Caki2 (cell line): ENCODE data around the gene CDC16. TPM values are rescaled to one million over a fixed set of nuclear protein-coding genes. Genes with fewer than 3 reads are reported as not detected.
"Not testable (repeated sequence)": the region's sequence is repeated elsewhere in the genome, so short reads cannot be mapped to it uniquely, and the experiment has no call there.

Source experiments
- DNase-seq: peaks from one replicate; pipeline ENCODE4 v3.0.0-alpha.2; 2015; ENCODE audit warnings: low read depth
- in situ Hi-C: cut with HindIII; loops from 2 replicates; pipeline ENCODE4 v1.10.0; 2016; ENCODE audit warnings: low sequenced_read_pairs, low pct_unique_long_range_greater_than_20kb, mixed read lengths
- total RNA-seq: library from RNA; depleted of rRNA; stranded (reverse); fragments of >200 nt; shearing (Covaris generic); gene quantifications from 2 replicates; pipeline ENCODE4 v1.2.3, GENCODE V29; 2014; ENCODE audit warnings: low replicate concordance

CDC16 gene
- total RNA-seq, 1 experiment from 2014 or later = 41.8 TPM

DNA sequence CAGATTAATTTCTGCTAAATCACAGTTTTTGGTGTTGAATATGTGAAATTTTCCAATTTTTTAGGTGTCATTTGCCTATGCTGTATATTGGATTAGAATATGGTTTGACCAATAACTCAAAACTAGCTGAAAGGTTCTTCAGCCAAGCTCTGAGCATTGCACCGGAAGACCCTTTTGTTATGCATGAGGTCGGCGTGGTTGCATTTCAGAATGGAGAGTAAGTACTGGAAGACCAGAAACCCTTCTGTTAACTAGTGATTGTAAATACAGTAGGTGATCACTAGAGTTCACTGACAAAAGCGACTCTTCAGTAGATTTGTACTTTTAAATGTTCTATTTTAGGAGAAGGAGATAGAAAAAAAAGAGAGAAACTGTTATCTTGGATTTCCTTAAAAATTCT lies 22.3 kb downstream of the CDC16 start:
- in situ Hi-C loops = no loop called here
- no peak for DNase-seq

DNA sequence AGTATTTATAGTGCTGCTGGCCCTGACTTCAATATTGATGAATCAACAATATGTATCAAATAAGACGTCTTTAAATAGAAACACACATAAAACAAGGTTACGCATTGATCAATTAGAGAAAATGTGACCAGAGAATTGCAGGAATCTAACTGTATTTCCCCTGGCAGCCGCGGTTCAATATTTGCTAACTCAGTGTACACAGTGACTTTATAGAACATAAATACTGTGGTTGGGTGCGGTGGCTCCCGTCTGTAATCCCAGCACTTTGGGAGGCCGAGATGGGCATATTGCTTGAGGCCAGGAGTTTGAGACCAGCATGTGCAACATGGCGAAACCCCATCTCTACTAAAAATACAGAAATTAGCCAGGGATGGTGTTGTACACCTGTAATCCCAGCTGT lies 23.9 kb downstream of the CDC16 start:
- DNase-seq = no peak
- in situ Hi-C loops = no loop called here

DNA sequence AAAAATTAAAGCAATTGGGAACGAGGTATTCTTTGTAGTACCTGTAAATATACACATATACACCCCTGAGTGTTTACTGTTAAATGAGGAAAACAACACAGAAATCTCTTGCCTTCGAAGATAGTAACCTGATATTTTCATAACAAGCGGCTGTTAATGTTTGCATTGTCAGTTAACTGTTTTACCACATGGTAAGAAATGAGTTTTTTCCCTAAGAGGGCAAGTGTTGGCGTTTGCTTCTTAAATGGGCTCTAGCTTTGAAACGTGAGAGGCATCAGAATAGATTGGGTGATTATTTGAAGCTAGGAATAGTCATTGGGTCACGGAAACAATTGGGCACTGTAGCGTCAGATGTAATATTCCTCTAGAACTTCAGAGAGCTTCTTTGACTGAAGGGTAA lies 24.7 kb downstream of the CDC16 start:
- in situ Hi-C loops = no loop called here
- DNase-seq = no peak

DNA sequence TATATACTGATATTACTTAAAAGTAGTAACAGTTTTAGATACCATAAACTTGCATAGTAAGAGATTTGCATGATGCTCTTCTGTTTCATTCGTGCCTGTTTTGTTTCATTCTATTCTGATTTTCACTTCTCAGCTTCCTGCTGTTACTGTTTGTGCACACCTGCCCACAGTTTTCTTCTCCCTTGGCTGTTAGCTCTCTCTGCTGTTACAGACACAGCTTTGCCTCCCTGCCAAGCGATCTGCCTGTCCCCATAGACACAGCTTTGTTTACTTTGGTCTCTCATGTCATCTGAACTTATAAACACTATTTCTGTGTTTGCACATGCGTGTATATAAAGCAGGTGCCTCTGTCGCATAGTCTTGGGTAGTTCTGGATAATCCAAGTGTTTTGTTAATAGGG lies 25.3 kb downstream of the CDC16 start:
- in situ Hi-C loops = no loop called here
- DNase-seq = no peak

DNA sequence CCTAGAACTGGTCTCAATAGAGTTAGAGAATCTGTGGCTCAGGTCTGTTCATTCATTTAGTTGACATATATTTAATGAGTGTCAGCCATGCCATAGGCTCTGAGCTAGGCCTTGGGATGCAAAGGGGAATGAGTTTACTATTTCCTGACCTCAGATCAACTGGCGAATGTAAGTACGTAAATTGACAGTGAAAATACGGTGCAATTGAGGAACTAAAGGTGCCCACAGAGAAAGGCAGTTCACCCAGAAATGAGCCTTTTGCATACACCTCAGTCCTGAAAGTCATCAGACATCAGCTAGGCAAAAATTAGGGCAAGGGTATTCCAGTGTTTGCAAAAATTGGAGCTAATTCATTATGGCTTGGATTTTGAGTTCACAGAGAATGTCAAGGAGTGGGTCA lies 26.1 kb downstream of the CDC16 start:
- in situ Hi-C loops = no loop called here
- no peak for DNase-seq

DNA sequence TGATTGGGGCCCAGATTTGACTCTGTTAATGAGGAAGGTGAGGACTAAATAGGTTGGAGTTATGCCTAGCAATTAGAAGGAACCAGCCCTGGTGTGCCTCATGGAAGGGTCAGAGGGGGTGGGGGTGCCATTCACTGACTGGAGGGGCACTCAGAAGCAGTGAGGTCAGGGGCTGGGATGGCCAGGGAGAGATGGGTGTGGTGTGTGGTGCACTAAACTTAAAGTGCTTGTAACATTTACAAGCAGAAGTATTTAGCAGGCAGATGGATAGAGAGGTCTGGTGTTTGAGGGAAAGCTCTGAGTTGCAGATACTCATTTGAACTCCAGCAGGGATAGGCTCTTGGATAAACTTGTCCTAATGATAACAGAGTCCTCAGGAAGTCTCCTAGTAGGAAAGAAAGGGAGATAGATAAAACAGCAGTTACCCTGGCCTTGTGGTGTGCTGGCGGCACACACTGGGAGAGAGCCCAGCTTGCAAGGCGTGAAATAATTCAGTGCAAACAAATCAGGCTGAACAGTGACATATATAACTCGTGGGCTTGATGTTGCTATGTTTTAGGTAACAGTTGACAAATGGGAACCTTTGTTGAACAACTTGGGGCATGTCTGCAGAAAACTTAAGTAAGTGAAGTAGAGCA lies 26.8 kb downstream of the CDC16 start:
- DNase-seq = no peak
- in situ Hi-C loops = no loop called here

DNA sequence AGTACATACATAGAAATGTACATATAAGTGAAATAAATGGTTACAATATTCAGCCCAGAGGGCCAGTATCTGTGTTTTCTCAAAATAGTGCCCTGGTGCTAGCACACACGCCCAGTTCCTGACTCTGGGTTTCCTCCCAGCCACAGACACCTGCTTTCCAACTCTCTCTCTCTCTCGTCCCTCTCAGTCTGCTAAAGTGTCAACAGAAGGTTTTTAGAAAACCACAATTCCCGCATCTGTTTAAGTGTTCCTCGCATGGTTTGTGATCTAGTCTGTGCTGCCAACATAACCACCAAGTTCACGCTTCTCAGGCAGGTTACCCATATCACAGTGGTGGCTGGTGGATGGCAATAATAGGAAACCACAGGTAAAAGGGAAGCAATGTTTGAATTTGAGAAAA lies 28.9 kb downstream of the CDC16 start:
- no peak for DNase-seq
- in situ Hi-C loops = no loop called here

DNA sequence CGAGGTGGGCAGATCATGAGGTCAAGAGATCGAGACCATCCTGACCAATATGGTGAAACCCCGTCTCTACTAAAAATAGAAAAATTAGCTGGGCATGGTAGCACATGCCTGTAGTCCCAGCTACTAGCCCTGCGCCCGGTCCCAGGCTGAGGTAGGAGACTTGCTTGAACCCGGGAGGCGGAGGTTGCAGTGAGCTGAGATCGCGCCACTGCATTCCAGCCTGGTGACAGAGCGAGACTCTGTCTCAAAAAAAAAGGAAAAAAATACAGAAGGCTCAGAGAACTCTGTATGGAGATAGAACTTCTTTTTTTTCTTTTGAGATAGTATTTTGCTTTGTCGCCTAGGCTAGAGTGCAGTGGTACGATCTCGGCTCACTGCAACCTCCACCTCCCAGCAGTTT lies 29.6 kb downstream of the CDC16 start:
- DNase-seq, in situ Hi-C loops: not testable (repeated sequence)

DNA sequence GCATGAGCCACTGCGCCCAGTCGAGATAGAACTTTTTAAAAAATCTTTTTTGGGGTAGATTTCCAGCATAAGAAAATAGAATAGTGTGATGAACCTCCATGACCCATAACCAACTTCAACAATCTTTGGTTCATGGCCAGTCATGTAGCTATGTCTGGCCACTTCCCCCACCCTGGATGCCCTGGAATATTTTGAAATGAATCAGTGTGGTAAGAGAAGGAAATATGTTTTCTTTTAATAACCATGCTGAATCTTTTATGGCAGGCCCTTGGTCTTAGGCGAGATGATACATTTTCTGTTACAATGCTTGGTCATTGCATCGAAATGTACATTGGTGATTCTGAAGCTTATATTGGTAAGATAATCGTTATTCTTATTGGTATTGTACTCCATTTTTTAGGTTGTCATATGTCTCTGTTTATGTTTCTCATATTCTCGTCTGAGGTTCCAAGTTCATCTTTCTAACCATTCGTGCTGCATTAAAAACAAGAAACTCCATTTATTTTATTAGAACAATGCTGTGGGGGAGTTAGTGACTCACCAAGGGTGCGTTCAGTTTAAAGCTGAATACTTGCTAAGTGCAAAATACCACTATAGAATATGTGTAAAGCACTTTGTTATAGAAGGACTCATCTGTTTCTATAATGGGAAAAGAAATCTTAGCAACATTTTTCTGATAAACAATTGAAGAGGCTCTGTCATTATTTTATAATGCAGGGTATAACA lies 30.4 kb downstream of the CDC16 start:
- in situ Hi-C loops = no loop called here
- DNase-seq = no peak

DNA sequence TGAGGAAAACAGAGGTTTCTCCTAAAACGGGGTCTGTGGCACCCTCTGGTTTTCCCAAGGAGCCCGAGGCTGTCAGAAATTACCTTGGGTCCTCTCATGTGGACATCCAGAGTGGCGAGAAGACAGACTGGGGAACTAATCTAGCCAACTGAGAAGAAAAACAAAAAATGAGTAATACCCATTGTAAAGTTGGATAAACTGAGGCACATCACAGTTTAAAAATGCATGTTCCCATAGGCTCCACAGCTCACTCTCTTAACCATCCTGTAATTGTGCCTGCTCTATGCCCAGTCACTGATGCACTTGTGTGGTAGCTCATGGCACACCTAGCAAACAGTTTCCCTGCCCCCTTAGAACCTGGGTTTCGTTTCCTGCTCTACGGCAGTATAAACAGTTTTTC lies 31.5 kb downstream of the CDC16 start:
- no peak for DNase-seq
- in situ Hi-C loops = no loop called here

DNA sequence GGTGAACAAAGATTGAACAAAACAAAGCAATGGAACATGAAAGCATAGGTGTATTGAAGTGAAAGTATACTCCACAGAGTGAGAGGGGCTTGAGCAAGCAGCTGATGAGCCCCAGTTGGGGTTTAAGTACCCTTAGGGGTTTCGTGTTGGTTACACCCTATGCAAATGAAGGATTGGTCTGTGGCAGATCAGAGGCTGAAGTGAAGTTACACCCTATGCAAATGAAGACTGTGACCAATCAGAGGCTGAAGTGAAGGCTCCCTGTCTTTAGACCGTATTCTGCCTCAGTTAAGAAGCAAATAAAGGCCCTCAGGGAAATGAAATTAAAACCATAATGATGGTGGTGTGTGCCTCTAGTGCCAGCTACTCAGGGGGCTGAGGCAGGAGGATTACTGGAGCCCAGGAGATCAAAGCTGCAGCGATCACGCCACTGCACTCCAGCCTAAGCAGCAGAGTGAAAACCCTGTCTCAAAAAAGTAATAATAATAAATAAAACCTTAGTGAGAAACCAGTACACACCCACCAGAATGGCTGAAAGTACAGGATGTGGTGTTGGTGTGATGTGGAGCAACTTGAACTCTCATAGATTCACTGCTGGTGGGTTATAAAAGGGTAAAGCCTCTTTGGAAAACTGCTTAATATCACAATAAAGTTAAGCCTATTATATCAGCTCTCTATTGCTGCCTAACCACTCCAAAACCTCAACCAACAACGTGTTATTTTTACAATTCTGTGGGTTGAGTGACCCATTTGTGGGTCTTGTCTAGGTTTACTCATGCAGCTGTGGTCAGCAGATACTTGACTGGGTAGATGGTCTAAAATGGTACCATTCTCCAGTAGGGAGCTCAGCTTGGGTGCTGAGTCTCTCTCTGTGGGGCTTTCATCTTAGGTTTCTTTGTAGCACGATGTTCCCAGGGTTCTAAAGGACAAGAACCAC lies 33.9 kb downstream of the CDC16 start:
- in situ Hi-C loops = no loop called here
- no peak for DNase-seq

DNA sequence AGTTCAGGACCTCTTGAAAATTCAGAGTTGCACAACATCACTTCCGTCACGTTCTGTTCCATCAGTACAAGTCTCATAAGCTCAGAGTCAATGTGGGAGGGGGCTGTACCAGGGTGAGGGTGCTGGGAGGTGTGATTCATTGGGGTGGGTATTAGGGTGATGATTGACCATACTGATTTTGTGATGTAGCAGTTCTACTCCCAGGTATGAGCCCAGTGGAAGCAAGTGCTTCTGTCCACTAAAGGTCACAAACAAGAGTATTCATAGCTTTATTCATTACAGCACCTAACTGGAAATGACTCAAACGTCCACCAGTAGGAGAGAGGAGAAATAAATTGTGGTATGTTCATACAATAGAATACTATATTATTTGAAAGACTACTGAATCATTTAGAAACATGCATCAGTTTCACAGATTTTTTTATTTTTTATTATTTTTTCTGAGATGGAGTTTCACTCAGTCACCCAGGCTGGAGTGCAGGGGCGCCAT lies 34.6 kb downstream of the CDC16 start:
- DNase-seq = no peak
- in situ Hi-C loops = no loop called here

DNA sequence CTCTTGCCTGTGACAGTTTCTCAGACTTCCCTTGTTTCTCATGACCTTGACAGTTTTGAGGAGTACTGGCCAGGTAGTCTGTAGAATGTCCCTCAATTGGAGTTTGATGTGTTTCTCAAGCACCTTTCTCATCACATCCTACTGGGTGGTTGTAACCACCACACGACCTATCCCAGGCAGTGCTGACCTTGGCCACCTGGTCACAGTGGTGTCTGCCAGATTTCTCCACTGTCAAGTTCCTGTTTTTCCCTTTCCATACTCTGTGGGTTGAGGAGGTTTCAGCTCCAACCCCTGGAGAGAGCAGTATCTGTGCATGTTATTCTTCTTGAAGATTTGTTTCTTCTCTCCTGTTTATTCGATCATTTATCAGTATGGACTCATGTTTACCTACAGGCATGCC lies 38.3 kb downstream of the CDC16 start:
- DNase-seq = no peak
- in situ Hi-C loops = no loop called here

DNA sequence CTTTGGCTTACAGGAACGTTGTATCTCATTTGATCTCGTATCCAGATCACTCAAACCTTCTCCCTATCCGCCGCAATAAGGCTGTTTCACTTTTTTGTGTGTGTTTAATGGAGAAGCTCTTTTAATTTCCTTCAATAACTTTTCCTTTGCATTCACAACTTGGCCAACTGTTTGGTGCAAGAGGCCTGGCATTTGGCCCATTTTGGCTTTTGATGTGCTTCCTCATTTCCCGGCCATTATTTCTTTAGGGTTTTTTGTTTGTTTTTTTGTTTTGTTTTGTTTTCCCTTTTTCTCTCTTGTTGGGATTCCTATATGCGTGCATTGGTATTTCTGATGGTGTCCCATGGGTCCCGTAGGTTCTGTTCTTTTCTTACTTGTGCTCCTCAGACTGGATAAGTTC lies 40.6 kb downstream of the CDC16 start:
- DNase-seq = no peak
- in situ Hi-C loops = no loop called here

DNA sequence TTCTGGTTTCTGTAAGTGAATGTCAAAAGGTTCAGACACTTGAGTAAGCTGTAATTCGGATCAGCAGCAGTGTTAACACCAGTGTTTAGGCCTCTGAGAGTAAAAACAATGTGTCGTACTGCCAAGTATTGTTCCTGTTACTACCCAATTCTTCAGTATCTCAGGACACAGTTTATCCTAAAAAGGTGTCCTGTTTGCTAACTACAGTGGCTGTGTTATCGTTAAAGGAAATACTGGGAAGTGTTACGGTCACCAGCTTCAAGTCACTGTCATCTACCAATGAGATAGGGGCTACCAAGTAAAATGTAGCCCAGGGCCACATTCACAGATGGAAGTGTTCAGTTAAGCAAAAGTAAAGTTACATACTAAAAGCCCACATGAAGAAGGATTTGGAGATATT lies 44.4 kb downstream of the CDC16 start:
- in situ Hi-C loops = no loop called here
- DNase-seq = no peak

DNA sequence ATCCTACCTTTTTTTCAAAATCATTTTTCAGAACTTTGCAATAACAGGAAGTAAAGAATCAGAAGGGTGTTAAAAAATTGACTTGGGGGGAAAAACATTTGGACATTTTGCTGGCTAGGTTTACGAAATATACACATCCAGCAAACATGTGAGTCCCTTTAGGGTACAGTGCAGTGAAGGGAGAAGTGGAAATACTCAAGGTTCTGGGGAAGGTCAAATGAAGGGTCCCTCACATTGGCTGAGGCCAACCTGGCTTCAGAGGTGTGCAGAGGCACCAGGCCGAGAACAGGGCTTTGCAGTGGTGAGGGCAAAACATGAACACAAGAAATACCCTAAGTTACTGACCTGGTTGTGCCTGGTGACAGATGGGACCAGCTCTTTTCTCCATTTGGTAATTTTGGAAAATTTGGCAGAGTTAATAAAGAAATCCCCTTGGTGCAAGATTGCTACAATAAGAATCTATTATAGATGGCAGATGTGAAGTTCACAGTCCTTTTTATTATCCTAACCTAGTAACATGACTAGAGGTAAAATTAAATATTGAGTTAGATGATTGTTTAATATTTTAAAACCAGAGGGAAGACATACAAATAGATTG lies 45.2 kb downstream of the CDC16 start:
- in situ Hi-C loops = no loop called here

DNA sequence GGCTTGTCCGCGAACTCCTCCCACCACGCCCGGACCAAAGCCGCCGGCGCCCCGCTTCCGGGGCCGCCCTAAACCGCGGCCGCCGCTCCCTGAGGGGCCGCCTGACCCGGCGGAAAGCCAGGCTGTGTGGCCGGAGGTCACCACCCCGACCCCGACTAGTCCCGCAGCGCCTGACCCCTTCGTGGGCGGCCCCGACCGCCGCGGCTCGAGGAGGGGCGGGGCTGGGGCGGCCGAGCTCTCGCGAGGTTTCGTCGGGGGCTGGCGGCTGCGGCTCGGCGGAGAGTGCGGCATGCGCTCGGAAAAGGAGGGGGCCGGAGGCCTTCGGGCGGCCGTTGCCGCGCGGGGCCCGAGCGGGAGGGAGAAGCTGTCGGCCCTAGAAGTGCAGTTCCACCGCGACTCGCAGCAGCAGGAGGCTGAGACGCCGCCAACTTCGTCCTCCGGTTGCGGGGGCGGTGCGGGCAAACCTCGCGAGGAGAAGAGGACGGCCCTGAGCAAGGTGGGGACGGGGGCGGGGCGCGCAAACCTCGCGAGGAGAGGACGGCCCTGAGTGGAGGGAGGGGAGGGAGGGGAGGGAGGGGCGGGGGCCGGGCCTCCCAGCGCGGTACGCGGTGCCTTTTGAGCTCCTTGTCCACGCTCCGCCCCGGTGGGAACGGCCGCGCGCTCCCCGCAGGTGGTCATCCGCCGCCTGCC lies 46.8 kb downstream of the CDC16 start, which contains the start of gene UPF3A:
Gene UPF3A (plus strand): TSS at position 251 of the 690 bp plus-strand sequence. CDS start 39 bp downstream, at position 290.
- in situ Hi-C loops = no loop called here

More for the DNA sequence above, 45.2 kb downstream of the CDC16 start:
- no peak for DNase-seq

More for the DNA sequence above, 46.8 kb downstream of the CDC16 start, which contains the start of gene UPF3A:
- DNase-seq = peak; percentile 89
